KG1 (cell line): ENCODE results near the gene GTF2A1.
"Not testable (repeated sequence)": the region's sequence is repeated elsewhere in the genome, so short reads cannot be mapped to it uniquely, and the experiment has no call there.

Experiments used
- DNase-seq: peaks from one replicate; lab custom pipeline; 2025; lab: John Stamatoyannopoulos, UW

GTF2A1 gene

GRCh38 chr14:81231540-81231939, 10.8 kb upstream of the GTF2A1 start:
- DNase-seq = no peak

- no peak for DNase-seq
These were observed 3.5 kb upstream of the GTF2A1 start for GRCh38 chr14:81224222-81224621.

GRCh38 chr14:81223788-81224187, 3.0 kb upstream of the GTF2A1 start:
- not testable (repeated sequence) for DNase-seq

DNA sequence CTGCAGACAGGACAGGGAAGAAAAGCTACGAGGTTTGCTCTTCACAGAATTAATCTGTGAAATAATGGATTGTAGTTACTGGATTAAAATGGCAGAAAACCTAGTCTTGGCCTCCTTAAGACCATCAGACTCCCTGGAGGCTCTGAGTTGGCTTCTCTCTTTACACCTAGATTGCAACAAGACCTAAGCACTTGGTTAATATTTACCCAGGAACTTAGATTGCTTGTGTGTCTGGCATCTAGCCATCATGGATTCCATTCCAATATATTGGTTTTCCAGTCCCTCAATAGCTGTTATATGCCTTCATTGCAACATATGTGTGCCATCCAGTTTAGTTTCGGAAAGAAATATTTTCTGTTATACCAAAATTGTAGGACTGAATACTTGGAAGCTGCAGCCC, 1.9 kb upstream of the GTF2A1 start:
- DNase-seq = no peak

- DNase-seq = no peak
These were observed 1.4 kb upstream of the GTF2A1 start for GRCh38 chr14:81222126-81222525.

DNA sequence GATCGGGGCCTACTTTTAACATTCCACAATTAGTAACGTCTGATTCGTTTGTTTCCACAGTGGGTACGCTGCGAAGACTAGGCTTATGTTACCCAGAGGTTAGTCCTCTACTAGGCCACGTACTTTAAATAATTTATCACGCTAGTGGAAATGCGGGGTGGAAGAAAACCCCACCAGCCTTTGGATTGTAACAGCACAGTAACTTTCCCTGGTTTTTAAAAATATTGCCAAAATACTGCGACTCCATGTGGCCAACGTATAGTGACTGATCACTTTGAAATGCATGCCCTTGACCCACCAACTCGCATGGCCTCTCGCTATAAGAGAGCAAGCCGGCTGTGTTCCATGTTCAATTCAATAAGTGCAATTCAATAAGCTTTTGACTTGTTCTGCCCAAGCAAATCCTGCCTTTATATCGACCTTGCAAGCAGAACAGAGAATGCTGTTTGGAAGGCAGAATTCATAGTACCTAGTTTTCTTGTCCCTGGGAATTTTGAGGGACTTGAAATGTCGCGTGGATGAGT, 882 bp upstream of the GTF2A1 start:
- no peak for DNase-seq

DNA sequence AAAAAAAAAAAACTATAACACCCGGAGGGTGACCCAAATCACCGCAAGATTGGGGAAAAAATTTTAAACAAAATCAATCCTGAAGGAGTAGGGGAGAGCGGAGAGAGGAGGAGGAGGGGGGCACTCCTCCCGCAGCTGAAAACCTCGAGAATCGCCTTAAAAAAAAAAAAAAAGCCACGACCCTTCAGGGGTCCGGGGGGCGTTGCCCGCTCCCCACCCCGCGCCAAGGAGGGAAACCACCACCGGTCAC, 254 bp downstream of the GTF2A1 start:
- no peak for DNase-seq

DNA sequence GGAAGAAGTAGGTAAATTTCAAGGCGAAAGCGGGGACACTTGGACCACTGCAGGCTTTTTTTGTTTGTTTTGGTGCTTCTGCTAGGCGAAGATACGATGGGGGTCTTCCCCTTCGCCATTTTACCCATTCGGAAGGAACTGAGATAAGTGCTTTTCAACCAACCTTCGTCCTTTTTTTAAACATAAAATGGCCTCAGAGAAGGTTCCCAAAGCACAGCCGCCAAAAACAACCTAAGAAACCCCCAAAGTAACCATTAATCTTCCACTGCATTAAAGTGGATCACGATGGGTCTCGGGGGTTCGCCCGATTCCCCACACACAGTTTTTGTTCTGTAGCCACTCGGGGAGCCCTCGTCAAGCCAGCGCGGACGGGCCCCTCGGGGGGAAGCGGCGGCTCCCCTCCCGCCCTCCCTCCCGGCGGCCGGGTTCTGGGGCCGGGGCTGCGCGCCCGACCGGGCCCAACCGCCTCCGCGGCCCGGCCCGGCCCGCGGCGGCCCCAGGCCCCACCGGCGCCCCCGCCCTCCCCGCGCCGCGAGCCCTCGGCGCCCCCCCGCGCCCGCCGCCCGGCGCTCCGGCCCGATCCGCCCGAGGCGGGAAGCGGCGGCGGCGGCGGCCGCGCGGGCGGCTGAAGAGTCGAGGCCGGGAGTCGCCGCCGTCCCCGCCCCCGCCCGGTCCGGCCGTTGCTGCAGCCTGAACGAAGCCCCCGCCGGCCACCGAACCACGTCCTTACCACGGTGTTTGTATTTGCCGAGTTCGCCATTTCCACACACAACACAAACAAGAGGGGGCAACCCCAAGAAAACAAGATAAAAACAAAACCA, 790 bp downstream of the GTF2A1 start:
- DNase-seq = peak; percentile 76

- DNase-seq = peak; percentile 89
These were observed 1.5 kb downstream of the GTF2A1 start for GRCh38 chr14:81219210-81219758.

- no peak for DNase-seq
These were observed 8.9 kb downstream of the GTF2A1 start for GRCh38 chr14:81211844-81212243.

- DNase-seq = no peak
These were observed 11.5 kb downstream of the GTF2A1 start for GRCh38 chr14:81209167-81209836.

DNA sequence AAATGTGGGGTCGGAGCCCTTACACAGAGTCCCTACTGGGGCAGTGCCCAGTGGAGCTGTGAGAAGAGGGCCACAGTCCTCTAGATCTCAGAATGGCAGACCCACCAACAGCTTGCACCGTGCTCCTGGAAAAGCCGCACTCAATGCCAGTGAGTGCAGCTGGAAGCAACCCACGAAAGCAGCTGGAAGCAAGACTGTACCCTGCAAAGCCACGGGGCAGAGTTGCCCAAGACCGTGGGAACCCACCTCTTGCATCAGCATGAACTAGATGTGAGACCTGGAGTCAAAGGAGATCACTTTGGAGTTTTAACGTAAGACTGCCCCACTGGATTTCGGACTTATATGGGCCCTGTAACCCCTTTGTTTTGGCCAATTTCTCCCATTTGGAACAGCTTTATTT, 12.3 kb downstream of the GTF2A1 start:
- DNase-seq = no peak

DNA sequence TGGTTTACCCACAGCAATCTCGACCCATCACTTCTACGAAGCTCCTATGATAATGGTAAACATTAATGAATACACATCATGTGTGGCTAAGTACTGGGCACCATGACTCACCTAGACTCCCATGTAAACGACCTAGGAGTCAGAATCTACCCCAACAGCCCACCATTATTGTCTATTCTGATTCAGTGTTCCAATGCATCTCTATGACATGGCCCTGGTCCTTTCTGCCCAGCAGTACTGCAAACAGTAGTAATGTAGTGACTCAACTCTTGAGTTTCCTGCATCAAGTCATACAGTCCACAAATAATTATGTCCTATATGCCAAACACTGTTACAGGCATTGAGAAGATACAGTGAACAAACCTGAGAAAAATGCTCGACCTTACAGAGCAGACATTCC, 14.6 kb downstream of the GTF2A1 start:
- no peak for DNase-seq

GRCh38 chr14:81205639-81206038, 15.1 kb downstream of the GTF2A1 start:
- no peak for DNase-seq

- DNase-seq = no peak
These were observed 20.7 kb downstream of the GTF2A1 start for GRCh38 chr14:81200054-81200453.

DNA sequence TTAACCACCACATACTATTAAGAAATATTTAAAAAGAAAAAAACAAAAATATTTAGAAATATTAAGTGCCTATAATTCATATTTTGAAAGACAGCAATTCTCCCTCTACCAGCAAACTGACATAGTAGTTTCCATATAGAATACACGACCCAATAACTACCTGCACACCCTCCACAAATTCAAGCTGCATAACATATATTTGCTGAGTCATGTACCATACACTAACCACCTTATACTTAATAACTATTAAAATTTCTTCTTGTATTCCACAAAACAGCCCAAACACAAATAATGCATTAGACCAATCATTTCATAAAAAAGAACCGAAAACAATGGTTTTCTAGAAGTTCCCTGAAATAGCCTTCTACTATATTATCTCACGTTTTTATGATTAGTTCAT, 21.7 kb downstream of the GTF2A1 start:
- DNase-seq = no peak

DNA sequence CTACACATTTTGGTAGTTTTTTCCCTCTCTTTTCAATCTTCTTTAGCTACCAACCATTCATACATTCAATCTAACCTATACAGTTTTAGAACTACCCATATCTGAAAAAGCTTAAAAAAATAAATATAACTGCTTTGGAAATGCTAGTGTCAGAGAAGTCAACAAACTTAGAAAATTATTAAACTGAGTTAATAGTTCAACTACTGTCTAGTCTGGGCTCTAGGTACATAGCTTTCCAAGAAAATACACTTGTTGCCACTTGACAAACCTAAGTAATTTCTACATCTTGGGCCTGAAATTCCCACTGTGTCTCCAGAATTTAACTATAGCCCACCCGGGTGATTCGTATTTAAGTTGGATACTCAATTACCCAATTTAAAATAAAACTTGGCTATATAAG, 22.1 kb downstream of the GTF2A1 start:
- no peak for DNase-seq

- DNase-seq = no peak
These were observed 26.7 kb downstream of the GTF2A1 start for GRCh38 chr14:81193924-81194633.

- DNase-seq = no peak
These were observed 28.2 kb downstream of the GTF2A1 start for GRCh38 chr14:81192594-81192993.

GRCh38 chr14:81187832-81188522, 32.8 kb downstream of the GTF2A1 start:
- DNase-seq = no peak

DNA sequence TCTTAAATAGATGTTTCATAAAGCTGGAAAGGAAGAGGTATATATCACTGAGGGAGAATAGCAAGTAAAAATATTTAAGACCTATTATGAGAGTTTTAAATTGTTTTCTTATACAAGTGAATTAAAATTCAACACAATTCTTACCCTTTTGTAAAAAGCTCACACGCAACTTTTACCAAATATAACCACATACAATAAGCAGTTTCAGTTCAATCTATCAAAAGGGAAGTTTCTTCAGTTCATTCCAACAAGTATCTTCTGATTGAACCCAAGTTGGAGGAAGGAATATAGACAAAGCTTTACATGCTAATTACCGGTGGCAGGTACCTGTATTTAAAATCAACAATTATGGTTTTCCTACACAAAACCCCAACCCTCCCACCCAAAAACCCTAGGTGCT, 41.1 kb downstream of the GTF2A1 start:
- no peak for DNase-seq

GRCh38 chr14:81178063-81178462, 42.7 kb downstream of the GTF2A1 start:
- no peak for DNase-seq
